GM19043 (cell line): ENCODE results near the gene CYP4F22.
"Not testable (repeated sequence)": the region's sequence is repeated elsewhere in the genome, so short reads cannot be mapped to it uniquely, and the experiment has no call there.

Experiments
- ATAC-seq: cut with Tn5 transposase; IDR thresholded peaks from one replicate; pipeline ENCODE4 v1.9.1; 2021; ENCODE audit warnings: low read depth; ENCODE audit not compliant: unreplicated experiment

The CYP4F22 gene

DNA sequence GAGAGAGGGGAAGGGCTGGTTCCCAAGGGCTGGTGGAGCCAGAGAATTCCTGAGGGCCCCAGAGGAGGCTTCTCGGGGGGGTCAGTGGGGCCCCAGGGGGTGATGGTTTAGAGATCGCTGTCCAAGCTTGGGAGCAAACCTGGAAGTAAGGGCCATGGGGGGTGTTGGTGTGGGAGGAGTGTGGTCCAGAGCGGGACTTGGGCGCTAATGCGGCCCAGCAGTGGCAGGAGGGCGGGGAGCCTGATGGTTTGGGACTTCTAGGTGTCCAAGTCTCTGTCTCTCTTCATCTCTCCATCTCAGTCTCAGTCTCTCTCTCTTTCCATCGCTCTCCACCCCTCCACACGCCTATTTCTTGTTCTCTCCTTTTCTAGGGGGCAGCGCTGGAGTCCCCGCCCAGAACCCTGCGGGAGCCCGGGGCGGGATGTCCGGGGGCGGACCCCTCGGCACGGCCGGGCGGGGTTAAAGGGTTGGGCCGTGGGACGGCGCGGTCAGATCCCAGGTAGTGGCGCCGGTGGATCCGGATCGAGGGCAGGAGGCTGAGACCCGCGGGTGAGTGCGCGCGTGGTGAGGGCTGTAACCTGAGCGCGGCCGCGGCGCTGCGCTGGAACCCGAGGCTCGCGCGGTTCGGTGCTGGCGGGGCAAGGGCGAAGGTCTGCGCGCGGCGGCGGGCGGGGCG lies at the start of gene CYP4F22:
CYP4F22 (plus strand) TSS at position 491 of the 676 bp plus-strand sequence. CDS start 16,812 bp downstream, outside the sequence.
- no peak for ATAC-seq

DNA sequence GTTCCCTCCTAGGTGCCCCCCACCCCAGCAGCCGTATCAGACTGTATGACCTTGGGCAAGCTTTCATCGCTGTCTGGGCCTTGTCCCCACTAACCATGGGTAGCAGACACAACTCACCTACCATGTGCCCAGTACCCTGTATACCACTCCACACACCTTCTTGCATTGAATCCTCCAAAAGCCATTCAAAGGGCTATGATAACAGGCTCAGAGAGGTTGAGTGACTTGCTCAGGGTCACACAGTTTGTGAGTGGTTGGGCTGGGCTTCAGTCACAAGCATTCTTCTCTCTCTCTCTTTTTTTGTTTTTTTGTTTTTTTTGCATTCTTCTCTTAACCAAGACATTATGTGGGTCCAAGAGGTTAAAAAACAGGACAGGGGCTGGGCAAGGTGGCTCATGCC lies 46.6 kb upstream of the CYP4F22 start:
- no peak for ATAC-seq

DNA sequence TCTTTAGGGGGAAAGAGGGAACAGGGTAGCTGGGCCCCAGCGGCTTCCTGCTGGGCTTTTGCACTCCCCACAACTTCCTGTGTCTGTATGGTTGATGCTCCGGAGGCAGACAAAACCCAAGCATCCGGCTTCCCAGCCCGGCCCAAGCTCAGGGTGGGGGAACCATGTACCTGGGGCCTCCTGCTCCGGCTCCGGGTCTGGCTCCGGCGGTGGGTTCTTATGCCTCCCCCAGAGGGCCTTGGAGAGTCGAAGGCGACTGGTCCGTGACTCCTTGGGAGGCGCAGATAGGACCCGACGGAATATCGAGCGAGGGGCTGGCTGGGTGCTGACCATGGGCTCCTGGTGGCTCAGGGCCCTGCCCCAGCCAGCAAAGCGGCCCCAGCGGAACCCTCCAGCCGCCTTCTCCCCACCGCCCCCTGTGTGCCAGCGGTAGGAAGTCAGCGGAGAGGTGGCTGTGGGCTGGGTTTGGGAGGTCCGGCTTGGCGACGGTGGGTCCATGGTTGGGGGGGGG lies 44.4 kb upstream of the CYP4F22 start:
- ATAC-seq: no peak

DNA sequence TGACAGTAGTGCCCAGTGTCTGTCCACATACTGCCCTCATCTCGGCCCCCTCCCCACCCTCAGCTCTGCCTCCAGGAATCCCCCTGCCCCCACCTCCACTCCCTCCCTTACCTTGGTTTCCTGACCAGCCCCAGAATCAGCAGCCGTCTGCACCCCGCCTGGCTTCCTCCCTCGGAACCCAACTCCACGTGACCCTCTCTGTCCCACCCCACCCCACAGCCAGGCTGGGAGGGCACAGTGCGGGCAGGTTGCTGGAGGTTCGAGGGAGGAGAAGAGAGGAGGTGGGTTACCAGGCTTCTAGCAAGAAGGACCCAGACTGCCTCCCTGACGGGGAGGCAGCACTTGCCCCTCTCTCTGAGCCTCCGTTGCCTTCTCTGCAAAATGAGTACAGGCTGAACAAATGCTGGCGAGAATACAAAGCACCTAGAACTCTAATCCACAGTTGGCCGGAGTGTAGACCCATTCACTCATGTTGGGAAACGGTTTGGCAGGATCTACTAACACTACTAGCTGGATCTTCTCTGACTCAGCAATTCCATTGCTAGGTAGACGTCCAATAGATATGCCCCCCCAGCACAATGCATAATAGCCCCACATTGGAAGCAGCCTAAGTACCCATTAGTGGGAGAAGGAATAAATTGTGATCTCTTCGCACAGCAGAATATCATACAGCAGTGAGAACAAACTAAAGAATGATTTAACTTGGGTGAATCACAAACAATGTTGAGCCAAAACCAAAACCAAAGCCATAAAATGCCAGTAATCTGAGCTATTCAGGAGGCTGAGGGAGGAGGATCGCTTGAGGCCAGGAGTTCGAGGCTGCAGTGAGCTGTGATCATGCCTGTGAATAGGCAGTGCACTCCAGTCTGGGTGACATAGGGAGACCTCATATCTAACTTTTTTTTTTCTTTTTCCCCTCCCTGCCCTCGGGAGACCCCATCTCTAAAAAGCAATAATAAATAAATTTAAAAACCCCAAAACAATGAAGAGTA lies 43.6 kb upstream of the CYP4F22 start, which contains the start of gene RASAL3:
RASAL3 (minus strand) TSS at position 151 of the 992 bp plus-strand sequence. CDS start 186 bp downstream, outside the sequence.
- ATAC-seq: no peak

DNA sequence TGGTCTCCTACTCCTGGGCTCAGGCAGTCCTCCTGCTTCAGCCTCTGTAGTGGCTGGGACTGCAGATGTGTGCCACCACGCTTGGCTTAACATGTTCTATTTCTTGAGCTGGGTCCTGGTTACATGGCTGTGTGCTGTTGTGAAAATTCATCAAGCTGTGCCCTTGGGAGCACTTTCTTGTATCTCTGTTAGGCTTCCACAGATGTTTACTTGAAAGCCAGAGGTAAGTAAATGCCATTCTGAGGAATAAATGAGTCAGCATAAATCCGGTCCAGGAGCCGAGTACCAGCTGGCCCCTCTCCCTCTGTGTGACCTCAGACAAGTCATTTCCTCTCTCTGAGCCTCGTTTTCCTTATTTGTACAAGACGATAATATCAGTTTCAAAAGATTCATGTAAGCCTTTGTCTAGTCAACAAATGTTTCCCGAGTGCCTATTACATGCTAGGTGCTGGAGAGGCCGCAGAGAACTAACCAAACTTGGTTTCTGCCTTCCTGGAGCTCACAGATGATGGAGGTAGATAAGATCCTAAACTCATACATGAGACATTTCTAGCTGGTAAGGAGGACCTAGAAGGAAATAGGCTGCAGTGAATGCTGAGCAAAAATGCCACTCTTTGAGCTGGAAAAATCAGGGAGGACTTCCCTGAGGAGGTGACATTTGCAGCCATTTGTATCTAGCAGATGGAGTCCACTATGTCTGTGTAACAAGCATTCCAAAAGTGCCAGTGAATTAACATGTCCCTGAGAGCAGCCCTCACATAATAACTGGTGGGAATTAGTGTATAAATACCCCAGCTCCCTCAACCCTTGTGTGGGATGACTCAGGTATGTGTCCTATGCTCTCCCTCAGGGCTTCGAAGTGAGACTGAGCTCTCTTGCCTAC lies 41.2 kb upstream of the CYP4F22 start:
- peak; percentile 41 for ATAC-seq

DNA sequence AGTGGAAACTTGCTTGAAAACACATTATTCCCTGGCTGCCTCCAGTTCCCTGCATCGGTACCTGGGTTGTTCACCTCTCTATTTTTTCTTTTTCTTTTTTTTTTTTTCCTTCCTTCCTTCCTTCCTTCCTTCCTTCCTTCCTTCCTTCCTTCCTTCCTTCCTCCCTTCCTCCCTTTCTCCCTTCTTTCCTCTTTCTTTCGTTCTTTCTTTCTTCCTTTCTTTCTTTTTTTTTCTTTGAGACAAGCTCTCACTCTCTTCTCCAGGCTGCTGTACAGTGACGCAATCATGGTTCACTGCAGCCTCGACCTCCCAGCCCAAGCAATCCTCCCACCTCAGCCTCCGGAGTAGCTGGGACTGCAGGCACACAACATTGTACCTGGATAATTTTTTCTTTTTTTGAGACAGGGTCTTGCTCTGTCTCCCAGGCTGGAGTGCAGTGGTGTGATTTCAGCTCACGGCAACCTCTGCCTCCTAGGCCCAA lies 40.6 kb upstream of the CYP4F22 start:
- ATAC-seq: no peak

DNA sequence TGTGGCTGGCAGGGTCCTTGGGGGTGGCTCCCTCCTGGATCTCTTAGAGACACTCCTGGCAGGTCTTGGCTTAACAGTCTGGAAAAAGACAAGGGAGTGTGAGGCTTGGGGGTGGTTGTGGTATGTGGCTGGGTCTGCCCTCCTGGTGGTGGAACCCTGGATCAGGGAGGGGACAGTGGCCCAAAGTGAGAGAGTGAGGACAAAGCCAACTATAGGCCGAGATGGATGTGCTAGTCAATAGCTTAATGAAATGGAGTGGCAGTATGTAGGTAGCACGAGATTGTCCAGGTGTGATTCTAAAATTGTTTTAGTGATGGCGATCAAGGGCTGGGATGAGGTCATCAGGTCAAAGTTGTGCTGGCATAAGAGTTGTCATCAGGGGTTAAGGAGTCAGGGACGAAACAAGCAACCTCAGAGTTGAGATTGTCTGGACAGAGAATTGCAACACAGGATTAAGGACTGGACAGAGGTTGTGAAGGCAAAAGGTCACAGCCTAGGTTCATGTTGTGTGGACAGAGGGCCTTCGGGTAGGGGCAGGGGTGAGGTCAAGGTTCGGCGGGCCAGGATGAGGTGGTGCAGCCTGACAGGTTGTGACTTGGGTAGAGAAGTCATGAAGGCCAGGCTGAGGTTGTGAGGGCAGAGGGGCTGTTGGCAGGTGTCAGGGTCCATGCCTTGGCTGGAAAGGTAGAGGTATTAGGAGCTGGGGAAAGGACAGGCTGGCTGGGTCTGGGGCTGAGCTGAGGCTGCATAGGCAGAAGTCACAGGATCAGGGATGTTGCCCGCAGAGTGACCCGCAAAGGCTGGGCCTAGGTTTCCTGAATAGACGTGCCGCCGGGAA lies 39.4 kb upstream of the CYP4F22 start:
- no peak for ATAC-seq

DNA sequence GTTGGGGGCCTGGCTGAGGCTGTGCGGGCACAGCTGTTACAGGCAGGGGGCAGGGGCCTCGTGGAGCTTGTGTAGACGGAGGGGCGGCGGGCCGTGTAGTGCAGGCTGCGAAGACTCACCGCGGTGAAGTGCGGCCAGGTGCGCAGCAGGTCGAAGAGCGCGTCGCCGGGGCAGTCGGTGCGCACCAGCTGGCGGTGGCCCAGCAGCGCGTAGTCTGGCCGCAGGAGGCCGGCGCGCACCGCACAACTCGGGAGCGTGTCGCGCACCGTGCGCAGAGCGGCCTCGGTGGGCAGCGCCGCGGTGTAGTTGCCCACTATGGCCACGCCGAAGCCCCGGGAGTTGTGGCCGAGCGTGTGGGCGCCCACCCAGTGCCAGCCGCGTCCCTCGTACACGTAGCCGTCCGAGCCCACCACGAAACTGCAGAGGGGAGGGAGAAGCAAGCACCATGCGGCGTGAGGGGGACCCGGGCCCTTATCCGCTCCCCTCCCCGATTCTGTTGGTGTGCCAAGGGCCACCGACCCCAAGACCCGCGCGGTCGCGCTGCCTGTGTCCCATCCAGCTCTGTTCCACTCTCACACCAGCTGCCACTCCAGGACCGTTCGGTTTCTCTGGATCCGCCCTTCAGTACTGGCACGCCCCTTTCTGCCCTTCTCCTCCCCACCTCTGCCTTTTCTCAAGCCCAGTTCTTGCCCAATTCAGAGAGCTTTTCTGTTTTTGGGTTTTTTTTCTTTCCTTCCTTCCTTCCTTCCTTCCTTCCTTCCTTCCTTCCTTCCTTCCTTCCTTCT lies 38.6 kb upstream of the CYP4F22 start:
- ATAC-seq: no peak

DNA sequence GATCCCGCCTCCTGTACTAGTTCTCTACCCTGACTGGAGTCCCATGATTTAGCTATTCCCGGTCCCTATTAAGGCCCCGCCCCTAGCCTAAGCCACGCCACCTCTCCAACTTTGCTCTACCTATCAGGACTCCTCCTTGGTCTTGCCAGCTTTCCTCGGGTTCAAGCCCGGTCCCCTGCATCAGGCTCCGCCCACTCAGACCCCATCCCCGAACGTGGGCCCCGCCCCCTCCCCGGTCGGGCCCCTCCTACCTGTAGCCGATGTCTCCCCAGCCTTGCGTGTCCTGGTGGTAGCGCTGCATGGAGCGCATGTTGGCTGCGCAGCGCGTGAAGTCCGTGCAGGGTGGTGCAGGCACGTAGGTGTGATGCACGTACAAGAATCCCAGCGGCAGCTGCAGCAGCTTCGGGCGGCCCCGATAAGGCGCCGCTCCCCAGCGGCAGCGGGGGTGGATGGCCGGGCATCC lies 36.7 kb upstream of the CYP4F22 start:
- ATAC-seq: no peak

DNA sequence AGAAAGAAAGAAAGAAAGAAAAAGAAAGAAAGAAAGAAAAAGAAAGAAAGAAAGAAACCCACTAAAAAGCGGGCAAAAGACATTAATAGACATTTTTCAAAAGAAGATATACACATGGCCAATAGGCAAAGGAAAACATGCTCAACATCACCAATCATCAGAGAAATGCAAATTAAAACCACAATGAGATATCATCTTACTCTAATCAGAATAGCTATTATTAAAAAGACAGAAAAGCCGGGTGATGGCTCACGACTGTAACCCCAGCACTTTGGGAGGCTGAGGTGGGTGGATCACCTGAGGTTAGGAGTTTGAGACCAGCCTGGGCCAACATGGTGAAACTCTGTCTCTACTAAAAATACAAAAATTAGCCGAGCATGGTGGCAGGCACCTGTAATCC lies 34.5 kb upstream of the CYP4F22 start:
- not testable (repeated sequence) for ATAC-seq

DNA sequence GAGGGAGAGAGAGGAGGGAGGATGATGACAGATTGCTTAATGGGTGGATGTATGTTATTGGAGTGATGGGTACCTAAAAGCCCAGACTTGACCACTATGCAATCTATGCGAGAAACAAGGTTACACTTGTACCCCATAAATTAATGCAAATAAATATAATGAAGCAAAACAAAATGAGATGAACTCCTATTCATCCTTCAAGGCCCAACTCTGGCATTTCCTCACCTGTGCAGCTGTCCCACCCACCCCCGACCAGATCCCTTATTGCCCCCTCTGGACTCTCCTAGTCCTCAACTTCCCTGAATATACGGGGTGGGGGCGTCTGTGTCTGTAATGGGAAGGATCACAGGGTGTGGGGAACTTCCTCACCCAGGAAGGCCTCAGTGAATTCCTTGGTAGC lies 33.2 kb upstream of the CYP4F22 start:
- ATAC-seq: no peak

DNA sequence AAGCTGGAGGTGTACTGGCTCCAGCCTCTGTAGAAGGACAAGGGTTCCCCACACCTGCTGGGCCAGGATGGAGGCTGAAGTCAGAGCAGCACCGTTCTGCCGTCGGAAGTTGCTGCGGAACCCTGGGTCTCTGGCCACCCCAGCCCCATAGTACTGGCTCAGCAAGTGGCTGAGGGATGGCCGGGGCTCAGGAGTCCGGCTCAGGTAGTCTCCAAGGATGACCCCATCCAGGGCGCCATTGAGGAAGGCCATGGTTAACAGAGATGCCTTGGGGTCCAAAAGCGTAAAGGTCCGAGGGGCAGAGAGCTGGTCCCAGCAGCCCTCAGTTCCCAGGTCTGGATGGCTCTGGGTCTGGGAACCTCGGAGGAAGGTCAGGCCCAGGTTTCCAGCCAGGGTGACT lies 32.7 kb upstream of the CYP4F22 start:
- no peak for ATAC-seq

DNA sequence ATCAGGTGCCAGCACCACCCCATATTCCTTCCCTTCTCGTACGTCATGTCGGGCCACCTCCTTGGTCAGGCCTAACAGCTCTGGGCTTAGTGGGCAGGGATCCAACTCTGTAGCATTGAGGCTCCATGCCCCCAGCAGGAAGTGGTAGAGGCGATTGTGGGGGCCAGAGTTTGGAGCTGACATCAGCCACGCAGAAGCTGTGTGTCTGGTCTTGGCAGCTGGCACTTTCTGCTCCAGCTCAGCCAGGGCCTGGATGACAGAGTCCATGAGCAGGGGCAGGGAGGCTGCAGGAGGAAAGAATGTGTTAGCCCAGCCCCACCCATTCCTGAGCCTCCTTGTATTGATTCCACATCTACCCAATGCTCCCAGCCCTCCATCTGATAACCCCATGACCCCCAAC lies 32.0 kb upstream of the CYP4F22 start:
- ATAC-seq: no peak

DNA sequence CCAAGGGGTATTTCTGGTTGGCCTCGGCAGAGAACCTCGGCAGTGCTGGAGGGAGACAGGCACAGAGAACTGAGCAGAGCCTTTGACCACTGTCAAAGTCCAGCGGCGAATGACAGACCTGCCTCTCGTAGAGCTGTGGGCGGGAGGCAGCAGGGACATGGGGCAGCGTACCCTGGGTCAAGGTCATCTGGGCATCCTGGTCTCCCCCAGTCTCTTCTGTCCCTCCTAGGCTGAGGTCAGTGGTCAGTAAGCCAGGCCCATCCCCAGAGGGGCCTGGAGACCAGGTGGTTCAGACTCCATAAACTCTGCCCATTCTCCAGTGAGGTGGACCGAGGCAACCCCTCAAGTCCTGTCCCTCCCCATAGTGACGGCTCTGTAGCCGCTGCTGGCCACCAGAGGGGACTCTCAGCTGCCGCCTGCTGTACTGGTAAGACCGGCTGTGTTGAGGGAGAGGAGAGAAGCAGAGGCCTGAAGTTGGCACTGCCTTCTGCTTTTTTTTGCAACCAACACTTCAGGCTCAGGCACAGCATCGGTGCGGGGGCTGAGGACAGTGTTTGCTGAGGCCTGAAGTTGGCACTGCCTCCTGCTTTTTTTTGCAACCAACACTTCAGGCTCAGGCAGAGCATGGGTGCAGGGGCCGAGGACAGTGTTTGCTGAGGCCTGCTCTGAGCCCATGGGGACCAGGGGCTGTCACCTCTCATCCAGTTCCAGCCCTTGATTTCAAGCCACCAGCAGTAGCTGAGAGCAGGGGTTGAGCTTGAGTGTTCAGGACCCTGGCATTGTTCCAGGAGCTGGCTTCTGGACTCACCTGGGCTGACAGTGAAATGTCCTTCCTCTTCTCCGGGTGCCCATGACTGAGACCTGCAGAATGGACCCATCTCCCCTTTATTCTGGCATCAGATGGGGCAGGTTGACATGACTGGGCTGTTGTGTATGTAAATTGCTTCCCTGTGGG lies 28.7 kb upstream of the CYP4F22 start, which contains the start of gene PGLYRP2:
PGLYRP2 (minus strand) TSS at position 111 of the 955 bp plus-strand sequence. CDS start 130 bp downstream, outside the sequence.
- no peak for ATAC-seq

DNA sequence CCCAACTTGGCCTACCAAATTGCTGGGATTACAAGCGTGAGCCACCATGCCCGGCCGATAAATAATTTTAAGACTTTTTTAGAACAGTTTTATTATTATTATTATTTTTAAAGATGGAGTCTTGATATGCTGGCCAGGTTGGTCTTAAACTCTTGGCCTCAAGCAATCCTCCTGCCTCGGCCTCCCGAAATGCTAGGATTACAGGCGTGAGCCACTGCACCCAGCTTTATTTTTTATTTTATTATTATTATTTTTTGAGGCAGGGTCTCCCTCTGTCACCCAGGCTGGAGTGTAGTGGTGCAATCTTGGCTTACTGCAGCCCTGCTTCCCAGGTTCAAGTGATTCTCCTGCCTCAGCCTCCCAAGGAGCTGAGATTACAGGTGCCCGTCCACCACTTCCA lies 27.3 kb upstream of the CYP4F22 start:
- ATAC-seq: not testable (repeated sequence)

DNA sequence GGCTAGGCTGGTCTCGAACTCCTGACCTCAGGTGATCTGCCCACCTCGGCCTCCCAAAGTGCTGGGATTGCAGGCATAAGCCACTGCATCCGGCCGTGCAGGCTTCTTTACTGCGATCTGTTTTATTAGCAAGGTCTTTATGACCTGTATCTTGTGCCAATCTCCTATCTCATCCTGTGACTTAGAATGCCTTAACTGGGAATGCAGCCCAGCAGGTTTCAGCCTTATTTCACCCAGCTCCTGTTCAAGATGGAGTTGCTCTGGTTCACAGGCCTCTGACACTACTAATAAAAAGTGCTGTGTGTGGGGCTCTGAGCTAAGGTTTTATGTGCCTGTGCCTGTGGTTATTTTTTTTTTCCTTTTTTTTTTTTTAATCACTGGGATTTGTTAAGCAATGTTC lies 22.6 kb upstream of the CYP4F22 start:
- ATAC-seq: not testable (repeated sequence)

DNA sequence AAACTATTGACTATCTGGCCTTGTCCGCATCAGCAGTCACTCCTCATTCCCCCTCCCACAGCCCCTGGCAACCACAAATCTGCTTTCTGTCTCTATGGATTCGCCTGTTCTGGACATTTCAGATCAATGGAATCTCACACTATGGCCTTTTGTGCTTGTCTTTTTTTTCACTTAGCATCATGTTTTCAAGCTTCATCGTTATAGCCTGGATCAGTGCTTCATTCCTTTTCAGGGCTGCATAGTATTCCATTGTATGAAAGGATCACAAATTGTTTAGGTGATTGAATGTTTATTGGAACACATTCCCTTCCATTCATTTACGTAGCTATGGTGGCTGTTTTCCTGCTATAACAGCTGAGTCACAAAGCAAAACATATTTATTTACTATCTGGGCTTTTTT lies 21.3 kb upstream of the CYP4F22 start:
- ATAC-seq: no peak
